DOHH2 (cell line): ENCODE results near the gene CFAP52.

Experiments used
- H3F3A ChIP-seq: fragments of 200-600 bp; sonication (generic), shearing (Covaris generic); 2 replicates; pipeline ENCODE4 v1.6.0; 2016; ENCODE audit warnings: antibody characterized with exemption, mild to moderate bottlenecking; ENCODE audit not compliant: control insufficient read depth, insufficient read depth
- H3K27ac ChIP-seq: fragments of 200-600 bp; sonication (generic); 2 replicates; pipeline ENCODE4 v1.5.1; 2014; ENCODE audit warnings: low read depth, mild to moderate bottlenecking, low read length, moderate library complexity
- H3K27me3 ChIP-seq: fragments of 200-600 bp; sonication (generic); 2 replicates; pipeline ENCODE4 v1.6.1; 2014; ENCODE audit warnings: mild to moderate bottlenecking, low read length, mixed read lengths; ENCODE audit not compliant: control insufficient read depth
- H3K36me3 ChIP-seq: fragments of 200-600 bp; sonication (generic); 2 replicates; pipeline ENCODE4 v1.6.1; 2014; ENCODE audit warnings: mild to moderate bottlenecking, low read length, moderate library complexity, mixed read lengths; ENCODE audit not compliant: control insufficient read depth
- H3K4me1 ChIP-seq: fragments of 200-600 bp; sonication (generic); 2 replicates; pipeline ENCODE4 v1.6.1; 2014; ENCODE audit warnings: mild to moderate bottlenecking, low read length, mixed read lengths; ENCODE audit not compliant: control insufficient read depth
- H3K4me2 ChIP-seq: fragments of 200-600 bp; sonication (generic); 2 replicates; pipeline ENCODE4 v1.6.0; 2014; ENCODE audit warnings: mild to moderate bottlenecking, low read length, moderate library complexity
- H3K4me3 ChIP-seq: fragments of 200-600 bp; sonication (generic); 2 replicates; pipeline ENCODE4 v1.5.1; 2014; ENCODE audit warnings: mild to moderate bottlenecking, low read length, mixed read lengths
- H3K79me2 ChIP-seq: fragments of 200-600 bp; sonication (generic); 2 replicates; pipeline ENCODE4 v1.6.1; 2014; ENCODE audit warnings: mild to moderate bottlenecking, low read length, mixed read lengths; ENCODE audit not compliant: control insufficient read depth
- H3K9me2 ChIP-seq: fragments of 200-600 bp; sonication (generic); replicated peaks from 2 replicates; pipeline ENCODE4 v1.6.1; 2014; ENCODE audit warnings: mild to moderate bottlenecking, low read length, mixed read lengths; ENCODE audit not compliant: control insufficient read depth
- H3K9me3 ChIP-seq: fragments of 200-600 bp; sonication (generic); 2 replicates; pipeline ENCODE4 v1.6.1; 2014; ENCODE audit warnings: antibody characterized with exemption, low read length, mixed read lengths; ENCODE audit not compliant: control insufficient read depth, insufficient read depth
- H4K20me1 ChIP-seq: fragments of 200-600 bp; sonication (generic); 2 replicates; pipeline ENCODE4 v1.6.0; 2014; ENCODE audit warnings: low read depth, mild to moderate bottlenecking, antibody characterized with exemption, low read length, moderate library complexity; ENCODE audit not compliant: control insufficient read depth, insufficient read depth
- EZH2phosphoT487 ChIP-seq: fragments of 200-600 bp; sonication (generic); IDR thresholded peaks from 2 replicates; pipeline ENCODE4 v1.6.1; 2017; ENCODE audit warnings: borderline replicate concordance, mild to moderate bottlenecking, antibody characterized with exemption, low read length, moderate library complexity, mixed read lengths
- TF ChIP-seq, protein P1 (sequence below): fragments of 200-600 bp; sonication (generic); IDR thresholded peaks from one replicate; pipeline ENCODE4 v1.5.1; 2014; ENCODE audit warnings: antibody characterized with exemption, mild to moderate bottlenecking, low read depth, low read length; ENCODE audit not compliant: poor library complexity, severe bottlenecking

Gene CFAP52

DNA sequence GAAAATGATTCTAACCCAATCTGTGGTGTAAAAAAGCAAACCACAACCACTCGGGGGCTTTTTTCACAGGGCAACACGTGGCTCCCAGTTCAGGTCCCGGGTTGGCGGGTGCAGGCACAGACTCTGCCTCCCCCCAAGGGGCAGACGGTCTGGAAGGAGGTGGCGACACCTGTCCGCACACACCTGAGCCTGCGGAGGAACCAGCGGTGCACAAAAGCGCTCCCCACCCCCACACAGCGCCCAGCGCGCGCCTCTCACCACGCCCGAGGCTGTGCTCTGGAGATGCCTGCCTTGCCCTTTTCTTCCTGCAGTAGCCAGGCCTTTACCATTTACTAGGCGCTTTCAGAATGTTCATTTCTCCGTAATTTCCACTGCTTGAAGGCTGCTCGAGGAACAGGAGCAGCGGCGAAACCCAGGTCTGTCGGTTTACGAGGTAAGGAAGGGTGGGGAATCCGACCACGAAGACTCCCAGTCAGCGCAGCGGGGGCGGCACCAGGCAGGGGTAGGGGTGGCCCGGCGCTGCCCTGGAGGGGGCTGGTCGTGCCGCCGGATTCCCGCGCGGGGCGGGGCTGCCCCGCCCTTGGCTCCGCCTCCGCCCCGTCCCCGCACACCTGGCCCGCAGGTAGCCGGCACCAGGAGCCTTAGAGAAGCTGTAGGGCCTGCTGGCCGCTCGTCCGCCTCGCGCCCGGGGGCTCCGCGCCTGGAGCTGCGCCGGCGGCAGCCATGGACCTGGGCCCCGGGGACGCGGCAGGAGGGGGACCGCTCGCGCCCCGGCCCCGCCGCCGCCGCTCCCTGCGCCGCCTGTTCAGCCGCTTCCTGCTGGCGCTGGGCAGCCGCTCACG, 68.7 kb downstream of the CFAP52 start, which contains the start of gene USP43:
TSS of gene USP43 (plus strand) at position 608 of the 842 bp plus-strand sequence. CDS start at position 724, 116 bp downstream.
- peaks cover 20% of the 10 kb centered on the region for H3K27me3 ChIP-seq
- no peak for TF ChIP-seq EZH2phosphoT487
- TF ChIP-seq, protein P1, sequence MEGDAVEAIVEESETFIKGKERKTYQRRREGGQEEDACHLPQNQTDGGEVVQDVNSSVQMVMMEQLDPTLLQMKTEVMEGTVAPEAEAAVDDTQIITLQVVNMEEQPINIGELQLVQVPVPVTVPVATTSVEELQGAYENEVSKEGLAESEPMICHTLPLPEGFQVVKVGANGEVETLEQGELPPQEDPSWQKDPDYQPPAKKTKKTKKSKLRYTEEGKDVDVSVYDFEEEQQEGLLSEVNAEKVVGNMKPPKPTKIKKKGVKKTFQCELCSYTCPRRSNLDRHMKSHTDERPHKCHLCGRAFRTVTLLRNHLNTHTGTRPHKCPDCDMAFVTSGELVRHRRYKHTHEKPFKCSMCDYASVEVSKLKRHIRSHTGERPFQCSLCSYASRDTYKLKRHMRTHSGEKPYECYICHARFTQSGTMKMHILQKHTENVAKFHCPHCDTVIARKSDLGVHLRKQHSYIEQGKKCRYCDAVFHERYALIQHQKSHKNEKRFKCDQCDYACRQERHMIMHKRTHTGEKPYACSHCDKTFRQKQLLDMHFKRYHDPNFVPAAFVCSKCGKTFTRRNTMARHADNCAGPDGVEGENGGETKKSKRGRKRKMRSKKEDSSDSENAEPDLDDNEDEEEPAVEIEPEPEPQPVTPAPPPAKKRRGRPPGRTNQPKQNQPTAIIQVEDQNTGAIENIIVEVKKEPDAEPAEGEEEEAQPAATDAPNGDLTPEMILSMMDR = no peak
- H3K36me3 ChIP-seq = no peaks in the 10 kb centered on the region
- H3K4me2 ChIP-seq = peak within 1 kb of the TSS; percentile 96
- H3K4me3 ChIP-seq = peak within 1 kb of the TSS; percentile 82
- H3K79me2 ChIP-seq = no peaks in the 10 kb centered on the region
- H3K9me3 ChIP-seq = no peaks in the 10 kb centered on the region
- no peaks in the 10 kb centered on the region for H4K20me1 ChIP-seq
- H3K27ac ChIP-seq = no peak within 1 kb of the TSS
- peaks cover 11% of the 10 kb centered on the region for H3K4me1 ChIP-seq
- no peaks in the 10 kb centered on the region for H3K9me2 ChIP-seq
- no peaks in the 10 kb centered on the region for H3F3A ChIP-seq

DNA sequence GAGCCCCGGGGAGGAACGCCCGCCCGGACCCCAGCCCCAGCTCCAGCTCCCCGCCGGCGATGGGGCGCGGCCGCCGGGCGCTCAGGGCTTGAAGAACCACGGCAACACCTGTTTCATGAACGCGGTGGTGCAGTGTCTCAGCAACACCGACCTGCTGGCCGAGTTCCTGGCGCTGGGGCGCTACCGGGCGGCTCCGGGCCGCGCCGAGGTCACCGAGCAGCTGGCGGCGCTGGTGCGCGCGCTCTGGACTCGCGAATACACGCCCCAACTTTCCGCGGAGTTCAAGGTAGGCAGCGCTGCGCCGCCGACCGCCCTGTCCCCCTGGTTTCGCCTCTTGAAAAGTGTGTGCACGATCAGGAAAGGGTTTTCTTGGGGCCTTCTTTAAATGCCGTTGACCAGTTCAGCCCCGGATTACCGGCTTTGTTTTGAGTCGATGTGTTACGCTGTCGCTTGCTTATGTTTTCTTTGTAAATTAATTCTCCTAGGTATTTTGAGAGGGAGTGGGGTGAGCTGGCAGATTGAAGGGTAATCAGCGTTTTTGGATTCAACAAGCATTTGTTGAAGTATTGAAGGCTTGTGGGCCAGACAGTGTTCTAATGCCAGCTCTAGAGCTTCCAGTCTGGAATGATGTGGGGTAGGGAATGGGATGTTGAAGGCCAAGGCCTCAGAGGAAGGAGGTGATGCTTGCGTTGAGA, 69.6 kb downstream of the CFAP52 start:
- Histone ChIP-seq H4K20me1 (no peaks in the 10 kb centered on the region), H3K4me3 (no peak overlapping the region), H3F3A (no peaks in the 10 kb centered on the region), H3K9me2 (no peaks in the 10 kb centered on the region), H3K9me3 (no peaks in the 10 kb centered on the region), H3K4me2 (no peak overlapping the region), H3K4me1 (peaks cover 11% of the 10 kb centered on the region), H3K79me2 (no peaks in the 10 kb centered on the region), H3K27me3 (peaks cover 20% of the 10 kb centered on the region), H3K27ac (no peak overlapping the region), H3K36me3 (no peaks in the 10 kb centered on the region)
- TF ChIP-seq EZH2phosphoT487 = no peak
- TF ChIP-seq, protein P1 = no peak

DNA sequence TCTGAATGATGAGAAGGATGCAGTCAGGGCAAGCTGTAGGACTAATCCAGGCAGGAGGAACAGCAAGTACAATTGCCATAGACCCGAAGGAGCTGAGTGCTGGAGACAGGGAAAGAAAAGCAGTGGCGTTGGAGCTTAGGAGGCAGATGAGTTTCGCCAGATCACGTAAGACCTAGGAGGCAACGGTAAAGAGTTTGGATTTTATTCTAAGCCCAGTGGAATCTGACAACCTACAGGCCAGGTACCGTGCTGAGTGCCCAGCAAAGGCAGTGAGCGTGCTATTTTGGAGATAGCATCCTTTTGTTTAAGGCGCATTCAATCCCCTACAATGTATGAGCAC, 70.1 kb downstream of the CFAP52 start:
- Histone ChIP-seq H3F3A (no peaks in the 10 kb centered on the region), H3K4me1 (peaks cover 11% of the 10 kb centered on the region), H3K4me3 (no peak overlapping the region), H3K9me2 (no peaks in the 10 kb centered on the region), H3K36me3 (no peaks in the 10 kb centered on the region), H3K9me3 (no peaks in the 10 kb centered on the region), H4K20me1 (no peaks in the 10 kb centered on the region), H3K4me2 (no peak overlapping the region), H3K27me3 (peaks cover 20% of the 10 kb centered on the region), H3K27ac (no peak overlapping the region), H3K79me2 (no peaks in the 10 kb centered on the region)
- TF ChIP-seq, protein P1 = no peak
- no peak for TF ChIP-seq EZH2phosphoT487
